Measurements from ENCODE around the gene ASIC5.

Gene ASIC5

GRCh38 chr4:155781249-155781831, 84.7 kb downstream of the ASIC5 start:
- no peaks in the 10 kb centered on the region for H3K9me3 ChIP-seq (ENCODE audit: control extremely low read depth in 1 of 5, control insufficient read depth in 4 of 5, insufficient read depth in 2 of 5, low read depth in 1 of 5, low read length in 4 of 5)
- H3K36me3 ChIP-seq (ENCODE audit: control insufficient read depth in 4 of 4, insufficient read depth in 4 of 4, low read length in 3 of 4), result peaks cover 5 to 34% (median 7%) of the 10 kb centered on the region in 4 experiments
- no peak for DNase-seq
- ChIA-PET POLR2A (no interaction called here), CTCF (interaction anchor here (0.8 to 1.4 kb wide), 4 partner anchors 17 to 339 kb away, joined by 3 read pairs; partner anchors contain the start of gene GUCY1B1)
- 100% methylated on average over 1 of the region's 4 CpGs for WGBS (ENCODE audit: insufficient coverage)
- H3K27ac ChIP-seq (ENCODE audit: insufficient read depth in 1 of 2, low read depth in 1 of 2, low read length in 2 of 2, poor library complexity in 1 of 2, severe bottlenecking in 2 of 2), result no peak overlapping the region
- no peak overlapping the region for H3K4me3 ChIP-seq (ENCODE audit: control insufficient read depth in 1 of 7, extremely low read depth in 1 of 7, insufficient read depth in 4 of 7, low read depth in 2 of 7, low read length in 6 of 7)
- H3K4me1 ChIP-seq (ENCODE audit: control extremely low read depth in 1 of 4, control insufficient read depth in 4 of 4, insufficient read depth in 4 of 4, low read length in 3 of 4), result peaks cover 0 to 9% (median 2%) of the 10 kb centered on the region in 4 experiments
- H3K27me3 ChIP-seq (replicated peaks in 2 of 5; ENCODE audit: control insufficient read depth in 4 of 5, insufficient read depth in 5 of 5, low read length in 4 of 5), result no peaks in the 10 kb centered on the region

- H3K27ac ChIP-seq (ENCODE audit: insufficient read depth in 1 of 2, low read depth in 1 of 2, low read length in 2 of 2, poor library complexity in 1 of 2, severe bottlenecking in 2 of 2), result no peak overlapping the region
- POLR2A ChIA-PET, result no interaction called here
- H3K4me1 ChIP-seq (ENCODE audit: control extremely low read depth in 1 of 4, control insufficient read depth in 4 of 4, insufficient read depth in 4 of 4, low read length in 3 of 4), result peaks cover 0 to 8% (median 2%) of the 10 kb centered on the region in 4 experiments
- peaks cover 4 to 37% (median 8%) of the 10 kb centered on the region in 4 experiments for H3K36me3 ChIP-seq (ENCODE audit: control insufficient read depth in 4 of 4, insufficient read depth in 4 of 4, low read length in 3 of 4)
- no peaks in the 10 kb centered on the region for H3K27me3 ChIP-seq (replicated peaks in 2 of 5; ENCODE audit: control insufficient read depth in 4 of 5, insufficient read depth in 5 of 5, low read length in 4 of 5)
- no peak overlapping the region for H3K4me3 ChIP-seq (ENCODE audit: control insufficient read depth in 1 of 7, extremely low read depth in 1 of 7, insufficient read depth in 4 of 7, low read depth in 2 of 7, low read length in 6 of 7)
- CTCF ChIA-PET, result interaction anchor here (0.8 to 1.1 kb wide), 2 partner anchors 333 to 338 kb away, joined by 3 read pairs; no protein-coding TSS in a partner anchor
- H3K9me3 ChIP-seq (ENCODE audit: control extremely low read depth in 1 of 5, control insufficient read depth in 4 of 5, insufficient read depth in 2 of 5, low read depth in 1 of 5, low read length in 4 of 5), result no peaks in the 10 kb centered on the region
- 100% methylated on average over 1 of the region's 1 CpG for WGBS (ENCODE audit: insufficient coverage)
- no peak for DNase-seq
Measured at GRCh38 chr4:155780775-155781174, 85.3 kb downstream of the ASIC5 start.

Data from common myeloid progenitor, CD34-positive (primary cell).